NCI-H128 (cell line): Measurements from ENCODE around the gene MATN1.

Experiments used
- DNase-seq: peaks from one replicate; lab custom pipeline; 2025; ENCODE audit not compliant: unreplicated experiment; lab: John Stamatoyannopoulos, UW

MATN1 gene

DNA sequence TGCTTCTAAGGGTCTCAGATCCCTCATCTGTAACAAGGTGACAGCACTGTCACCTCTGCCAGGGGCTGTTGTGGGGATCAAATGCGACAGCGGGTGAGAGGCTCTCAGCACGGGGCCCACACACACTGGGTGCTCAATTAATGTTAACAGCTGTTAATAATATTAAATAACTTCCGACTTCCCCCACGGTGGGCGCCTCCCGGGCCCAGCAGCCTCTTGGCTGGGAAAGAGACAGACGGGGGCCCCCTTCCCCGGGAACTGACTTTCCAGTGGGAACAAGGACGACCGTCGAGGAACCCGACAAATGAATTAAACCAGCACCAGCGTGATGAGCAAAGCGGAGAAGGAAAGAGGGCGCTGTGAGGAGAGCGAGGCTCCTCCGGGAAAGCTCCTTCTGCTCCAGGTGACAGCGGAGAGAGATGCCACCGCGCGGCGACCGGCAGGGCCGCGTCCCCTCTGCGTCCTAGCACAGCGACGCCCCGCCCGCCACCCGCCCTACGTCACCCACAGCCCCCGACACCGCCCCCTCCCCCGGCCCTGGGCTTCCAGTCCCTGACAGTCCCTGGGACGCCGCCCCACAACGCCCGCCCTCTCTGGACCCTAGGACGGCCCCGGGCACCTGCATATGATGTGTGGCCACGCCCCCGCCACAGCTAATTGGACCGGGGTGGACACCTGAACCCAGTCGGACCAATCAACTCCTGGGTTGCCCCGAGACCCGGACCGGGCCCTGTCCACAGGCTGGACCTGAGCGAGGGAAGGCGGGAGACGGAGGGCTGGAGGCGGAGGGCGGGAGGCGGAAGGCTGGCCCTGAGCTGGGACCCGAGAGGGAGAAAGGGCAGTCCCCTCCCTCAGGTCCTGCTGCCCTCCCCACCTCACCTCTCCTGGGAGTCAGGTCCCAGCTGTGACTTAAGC is 38.2 kb downstream of the MATN1 start:
- no peak for DNase-seq

GRCh38 chr1:30684259-30684658 is 39.1 kb downstream of the MATN1 start:
- no peak for DNase-seq

DNA sequence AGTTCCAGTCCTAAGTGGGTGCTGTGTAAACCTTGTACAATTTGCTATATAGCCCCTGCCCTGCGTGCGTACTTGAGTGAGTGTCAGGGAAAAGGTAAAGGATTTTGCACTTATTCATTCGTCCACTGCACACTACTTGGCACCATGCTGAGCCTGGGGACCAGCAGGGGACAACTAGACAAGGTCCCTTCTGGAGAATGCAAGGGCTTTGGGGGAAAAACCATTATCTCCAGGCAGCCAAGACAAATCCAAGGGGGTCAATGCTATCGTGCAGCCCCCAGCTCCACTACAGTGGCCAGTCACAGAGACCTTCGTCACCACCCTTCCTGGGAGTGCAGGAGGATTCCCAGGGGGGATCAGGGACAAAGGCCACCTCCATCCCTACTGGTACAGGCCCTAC is 39.7 kb downstream of the MATN1 start:
- no peak for DNase-seq

DNA sequence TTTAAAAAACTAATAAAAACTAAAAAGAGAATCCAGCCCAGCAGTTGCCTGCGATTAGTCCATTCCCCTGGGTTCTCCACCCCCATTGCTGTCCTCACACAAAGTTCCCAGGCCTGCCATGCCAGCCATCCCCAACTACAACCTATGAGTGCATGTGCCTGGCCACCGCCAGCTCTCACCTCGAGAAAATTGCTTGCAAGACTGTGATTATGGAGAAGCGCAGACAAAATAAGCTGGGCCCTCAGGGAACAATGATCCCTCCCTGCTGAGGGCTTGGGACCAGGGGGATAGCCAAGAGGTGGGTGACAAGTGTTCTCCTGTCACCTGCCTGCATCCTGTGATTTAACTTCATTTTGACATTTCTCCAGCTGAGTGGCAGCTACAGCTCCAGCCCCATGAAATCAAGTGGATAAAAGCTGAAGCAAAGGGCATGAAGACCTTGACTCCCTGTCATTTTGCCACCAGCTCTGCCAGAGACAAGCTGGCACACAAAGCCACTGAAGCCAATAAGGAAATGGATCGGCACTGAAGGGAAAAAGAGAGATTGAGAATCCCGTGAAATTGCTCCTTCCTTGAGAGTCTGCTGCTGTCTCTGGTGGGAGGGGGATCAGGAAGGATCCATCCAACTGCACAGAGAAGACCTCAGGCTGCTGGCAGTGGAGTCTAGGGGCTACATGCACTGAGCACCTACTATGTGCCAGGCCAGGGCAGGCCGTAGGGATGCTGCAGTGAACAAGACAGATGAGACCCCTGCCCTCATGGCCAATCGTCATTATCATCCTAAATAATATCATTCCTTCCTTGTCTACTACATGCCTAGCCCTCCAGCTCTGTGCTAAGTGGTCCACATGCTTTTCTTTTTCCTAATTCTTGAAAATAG is 40.7 kb downstream of the MATN1 start:
- DNase-seq: no peak

GRCh38 chr1:30681782-30682181 is 41.6 kb downstream of the MATN1 start:
- DNase-seq: no peak

DNA sequence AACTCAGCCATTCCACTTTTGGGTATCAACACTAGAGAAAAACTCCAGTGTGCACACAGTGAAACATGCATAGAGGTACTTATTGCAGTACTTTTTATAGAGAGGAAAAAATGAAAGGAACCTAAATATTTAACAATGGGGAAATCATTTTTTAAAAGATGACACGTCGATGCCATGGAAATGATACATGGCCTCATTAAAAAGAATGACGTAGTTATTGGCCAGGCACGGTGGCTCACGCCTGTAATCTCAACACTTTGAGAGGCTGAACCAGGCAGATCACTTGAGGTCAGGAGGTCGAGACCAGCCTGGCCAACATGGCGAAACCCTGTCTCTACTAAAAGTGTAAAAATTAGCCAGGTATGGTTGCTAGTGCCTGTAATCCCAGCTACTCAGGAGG is 42.5 kb downstream of the MATN1 start:
- no peak for DNase-seq

GRCh38 chr1:30680429-30680828 is 43.0 kb downstream of the MATN1 start:
- DNase-seq: no peak

- DNase-seq: no peak
Observed at GRCh38 chr1:30679976-30680305, 43.4 kb downstream of the MATN1 start.

- no peak for DNase-seq
Observed at GRCh38 chr1:30679201-30679975, 44.0 kb downstream of the MATN1 start.

- no peak for DNase-seq
Observed at GRCh38 chr1:30678209-30678608, 45.2 kb downstream of the MATN1 start.

DNA sequence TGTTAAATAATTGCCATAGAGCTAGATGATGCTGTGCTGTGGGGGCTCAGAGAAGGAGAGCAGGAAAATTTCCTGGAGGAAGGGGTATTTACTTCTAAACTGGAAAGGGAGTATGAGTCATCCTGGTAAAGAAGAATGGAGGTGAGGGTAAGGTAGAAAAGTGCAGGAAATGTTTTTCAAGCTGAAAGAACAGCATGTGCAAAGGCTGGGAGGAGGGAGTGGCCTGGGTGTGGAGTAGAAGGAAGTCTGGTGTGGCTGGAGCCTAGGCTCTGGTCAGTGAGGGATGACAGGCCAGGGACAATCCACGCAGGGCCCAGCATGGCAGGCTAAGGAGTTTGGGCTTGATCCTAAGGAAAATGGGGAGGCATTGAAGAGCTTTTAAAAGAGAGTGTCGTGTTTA is 45.9 kb downstream of the MATN1 start:
- DNase-seq: no peak

DNA sequence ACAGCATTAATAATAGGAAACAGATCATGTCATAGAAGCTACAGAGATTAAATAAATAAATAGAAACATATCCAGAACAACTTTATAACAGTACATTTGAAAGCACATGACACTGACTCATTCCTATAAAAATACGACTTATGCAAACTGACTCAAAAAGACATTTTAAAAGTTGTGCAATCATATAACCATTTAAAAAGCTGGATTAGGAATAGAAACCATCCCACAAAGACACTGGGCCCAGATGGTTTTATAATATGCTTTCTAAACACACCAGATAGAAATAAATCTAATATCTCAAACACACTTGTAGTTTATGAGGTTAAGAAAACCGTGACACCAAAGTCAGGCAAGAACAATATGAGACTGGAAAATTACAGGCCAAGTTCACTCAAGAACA is 47.6 kb downstream of the MATN1 start:
- DNase-seq: no peak

DNA sequence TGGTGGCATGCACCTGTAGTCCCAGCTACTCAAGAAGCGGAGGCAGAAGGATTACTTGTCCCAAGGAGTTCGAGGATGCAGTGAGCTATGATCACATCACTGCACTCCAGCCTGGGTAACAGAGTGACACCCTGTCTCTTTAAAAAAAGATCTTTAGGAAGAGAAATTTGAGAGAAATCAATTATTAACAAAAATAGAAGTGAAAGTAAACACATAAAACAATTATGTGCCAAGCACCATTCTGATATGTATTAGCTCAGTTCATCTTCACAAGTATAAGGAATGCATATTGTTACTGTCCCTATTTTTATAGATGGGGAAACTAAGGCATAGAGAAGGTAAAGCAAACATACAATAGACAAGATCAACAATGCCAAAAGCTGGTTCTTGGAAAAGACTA is 48.1 kb downstream of the MATN1 start:
- DNase-seq: no peak

- no peak for DNase-seq
Observed at GRCh38 chr1:30673395-30673794, 50.0 kb downstream of the MATN1 start.

GRCh38 chr1:30672661-30673060 is 50.7 kb downstream of the MATN1 start:
- DNase-seq: no peak

GRCh38 chr1:30670240-30671060 is 52.9 kb downstream of the MATN1 start:
- DNase-seq: no peak

DNA sequence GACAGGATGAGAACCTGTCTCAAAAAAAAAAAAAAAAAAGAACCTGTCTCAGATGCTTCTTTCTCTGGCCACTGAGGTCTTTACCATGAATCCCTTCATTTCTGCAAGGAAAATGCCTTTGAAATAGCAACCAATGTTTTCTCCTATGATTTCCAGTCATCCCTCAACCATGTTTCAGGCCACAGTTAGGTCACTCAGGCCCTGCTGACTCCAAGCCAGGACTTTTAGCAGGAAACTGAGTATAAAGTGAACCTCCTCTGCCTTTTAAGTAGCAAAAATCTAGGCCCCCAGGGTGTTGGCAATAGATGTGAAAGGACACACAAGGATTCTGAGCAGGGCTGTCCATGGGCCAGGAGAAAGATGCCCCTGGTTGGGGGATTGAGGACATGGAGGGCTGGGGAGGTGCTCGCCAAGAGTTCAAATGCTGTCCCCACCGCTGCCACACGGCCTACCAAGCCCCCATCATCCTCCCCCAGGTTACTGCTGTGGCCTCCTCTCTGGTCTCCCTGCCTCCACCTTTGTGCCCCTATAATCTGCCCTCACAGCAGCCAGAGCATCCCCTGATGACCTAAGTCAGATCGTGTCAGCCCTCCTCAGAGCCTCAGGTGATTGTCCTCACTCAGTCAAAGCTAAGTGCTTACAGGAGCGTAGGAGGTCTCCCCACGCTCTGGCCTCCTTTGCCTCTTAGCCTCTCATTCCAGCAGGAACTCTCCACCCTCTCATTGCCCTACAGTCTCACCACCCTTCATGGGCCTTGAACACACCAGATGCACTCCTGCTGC is 54.6 kb downstream of the MATN1 start:
- DNase-seq: no peak

GRCh38 chr1:30668024-30668423 is 55.4 kb downstream of the MATN1 start:
- DNase-seq: no peak

DNA sequence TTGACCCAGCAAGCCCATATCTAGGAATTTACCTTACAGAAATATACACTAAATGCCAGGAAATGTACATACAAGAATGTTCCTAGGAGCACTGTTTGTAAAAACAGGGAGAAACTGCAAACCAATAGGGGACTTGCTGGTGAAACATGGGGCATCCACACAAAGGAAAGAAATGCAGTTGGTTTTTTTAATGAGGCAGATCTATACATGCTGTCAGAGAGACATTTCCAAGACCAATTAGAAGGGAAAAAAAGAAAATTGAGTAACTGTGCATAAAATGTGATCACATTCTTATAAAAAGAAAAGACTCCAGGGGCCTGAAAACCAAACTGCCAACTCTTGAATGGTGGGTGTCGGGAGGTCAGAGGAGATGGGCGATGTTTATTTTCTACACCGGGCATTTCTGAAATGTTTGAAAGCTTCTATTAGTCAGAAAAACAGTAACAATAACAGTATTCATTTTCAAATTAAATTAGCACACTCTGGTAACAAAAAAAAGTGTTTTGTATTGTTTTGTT is 56.6 kb downstream of the MATN1 start:
- no peak for DNase-seq
